ENCODE data around the gene CFAP61.

- TF ChIP-seq CTCF (IDR thresholded peaks at IDR 0.05) (no peak), POLR2A (IDR thresholded peaks at IDR 0.05) (no peak)
Observed at GRCh38 chr20:20089018-20089417, 36.7 kb downstream of the CFAP61 start.

Data from breast epithelium (tissue), 3 donors.